Trophoblast cell (in vitro differentiated cells and primary cell): Measurements from ENCODE around the gene ZBED1.

Experiments
- DNase-seq, 2 donors: peaks; one replicate each; pipeline ENCODE4 v3.0.0-alpha.2; 2016
- H2AFZ ChIP-seq: 2 replicates; pipeline ENCODE4 v1.6.1; 2013; ENCODE audit warnings: low read length, moderate library complexity, mild to moderate bottlenecking; ENCODE audit not compliant: insufficient read depth, poor library complexity
- H2AK5ac ChIP-seq: 2 replicates; pipeline ENCODE4 v1.6.1; 2013; ENCODE audit warnings: mild to moderate bottlenecking, low read length
- H2BK120ac ChIP-seq: 2 replicates; pipeline ENCODE4 v1.6.1; 2013; ENCODE audit warnings: low read length, mild to moderate bottlenecking, moderate library complexity; ENCODE audit not compliant: insufficient read depth, poor library complexity
- H2BK12ac ChIP-seq: 2 replicates; pipeline ENCODE4 v1.6.1; 2013; ENCODE audit warnings: mild to moderate bottlenecking, low read length, moderate library complexity
- H2BK5ac ChIP-seq: 2 replicates; pipeline ENCODE4 v1.6.1; 2013; ENCODE audit warnings: low read length, low read depth, moderate library complexity, mild to moderate bottlenecking; ENCODE audit not compliant: poor library complexity
- H3K14ac ChIP-seq: 2 replicates; pipeline ENCODE4 v1.6.1; 2013; ENCODE audit warnings: mild to moderate bottlenecking, low read length
- H3K18ac ChIP-seq: 2 replicates; pipeline ENCODE4 v1.6.1; 2013; ENCODE audit warnings: mild to moderate bottlenecking, low read length
- H3K23ac ChIP-seq: 2 replicates; pipeline ENCODE4 v1.6.1; 2013; ENCODE audit warnings: low read length
- H3K27ac ChIP-seq: 2 replicates; pipeline ENCODE4 v1.5.1; 2013; ENCODE audit warnings: low read depth, mild to moderate bottlenecking, inconsistent platforms, low read length, moderate library complexity
- H3K27me3 ChIP-seq: 2 replicates; pipeline ENCODE4 v1.6.1; 2013; ENCODE audit warnings: inconsistent platforms, mild to moderate bottlenecking, low read length, moderate library complexity; ENCODE audit not compliant: insufficient read depth
- H3K36me3 ChIP-seq, 2 experiments: 1 replicate in 1 of 2; 2 replicates in 1 of 2; pipeline ENCODE4 v1.6.1; 2013; ENCODE audit warnings: low read length in 2 of 2, mild to moderate bottlenecking in 2 of 2, moderate library complexity in 1 of 2; ENCODE audit not compliant: insufficient read depth in 2 of 2, control insufficient read depth in 1 of 2
- H3K4ac ChIP-seq: 2 replicates; pipeline ENCODE4 v1.6.1; 2013; ENCODE audit warnings: low read depth, mild to moderate bottlenecking, low read length, moderate library complexity
- H3K4me1 ChIP-seq, 2 experiments: 1 replicate in 1 of 2; 2 replicates in 1 of 2; pipeline ENCODE4 v1.6.1; 2013; ENCODE audit warnings: low read length in 2 of 2, mild to moderate bottlenecking in 2 of 2, moderate library complexity in 1 of 2; ENCODE audit not compliant: insufficient read depth in 2 of 2, control insufficient read depth in 1 of 2
- H3K4me2 ChIP-seq: 2 replicates; pipeline ENCODE4 v1.6.1; 2013; ENCODE audit warnings: inconsistent platforms, mild to moderate bottlenecking, low read length, moderate library complexity
- H3K4me3 ChIP-seq: 2 replicates; pipeline ENCODE4 v1.5.1; 2013; ENCODE audit warnings: mild to moderate bottlenecking, low read depth, low read length, inconsistent platforms
- H3K79me1 ChIP-seq: one replicate; pipeline ENCODE4 v1.6.1; 2013; ENCODE audit warnings: low read length
- H3K79me2 ChIP-seq: 2 replicates; pipeline ENCODE4 v1.6.1; 2013; ENCODE audit warnings: low read length, mild to moderate bottlenecking; ENCODE audit not compliant: control insufficient read depth, insufficient read depth, poor library complexity
- H3K9ac ChIP-seq: 2 replicates; pipeline ENCODE4 v1.6.1; 2013; ENCODE audit warnings: mild to moderate bottlenecking, low read length
- H3K9me3 ChIP-seq: 2 replicates; pipeline ENCODE4 v1.6.1; 2013; ENCODE audit warnings: low read depth, mild to moderate bottlenecking, control low read depth, inconsistent platforms, low read length; ENCODE audit not compliant: insufficient read depth
- H4K12ac ChIP-seq: 2 replicates; pipeline ENCODE4 v1.6.1; 2013; ENCODE audit warnings: low read depth, mild to moderate bottlenecking, low read length, moderate library complexity
- H4K8ac ChIP-seq: 2 replicates; pipeline ENCODE4 v1.6.1; 2013; ENCODE audit warnings: low read depth, mild to moderate bottlenecking, low read length, moderate library complexity
- H4K91ac ChIP-seq: one replicate; pipeline ENCODE4 v1.6.1; 2013; ENCODE audit warnings: low read depth, mild to moderate bottlenecking, low read length, moderate library complexity
- WGBS: extraction: QIAGEN DNeasy Blood & Tissue Kit; methylation state at CpG from one replicate; pipeline ENCODE4 v1.1.7; 2013; ENCODE audit warnings: missing lambda C conversion rate; ENCODE audit not compliant: insufficient read length, insufficient coverage; ENCODE audit errors: extremely low coverage; 5-methylcytosine and 5-hydroxymethylcytosine counted together

Gene ZBED1

DNA sequence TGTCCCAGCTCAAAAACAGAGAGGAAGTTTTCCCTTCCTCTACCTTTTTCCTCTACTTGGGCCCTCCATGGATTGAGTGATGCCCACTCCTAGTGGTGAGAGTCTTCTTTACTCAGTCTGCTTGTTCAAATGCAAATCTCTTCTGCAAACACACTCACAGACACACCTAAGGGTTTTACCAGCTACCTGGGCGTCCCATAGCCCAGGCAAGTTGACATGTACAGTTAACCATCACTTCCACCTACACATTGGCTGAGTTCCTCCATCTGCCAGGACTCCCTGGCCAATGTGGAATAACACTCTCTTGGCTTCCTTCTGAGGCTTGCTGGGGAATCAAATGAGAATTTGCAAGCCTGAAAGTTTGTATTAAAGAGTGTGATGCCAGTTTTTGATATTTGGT, 45.7 kb upstream of the ZBED1 start:
- no peak for DNase-seq
- H3K79me2 ChIP-seq = no peaks in the 10 kb centered on the region
- H3K9ac ChIP-seq = no peak overlapping the region
- no peak overlapping the region for H3K27ac ChIP-seq
- H2AFZ ChIP-seq = no peak overlapping the region
- H2BK12ac ChIP-seq = no peak overlapping the region
- H4K12ac ChIP-seq = no peak overlapping the region
- no peak overlapping the region for H3K23ac ChIP-seq
- H3K4me2 ChIP-seq = no peak overlapping the region
- no peak overlapping the region for H3K4me3 ChIP-seq
- no peaks in the 10 kb centered on the region for H3K79me1 ChIP-seq
- no peak overlapping the region for H2BK120ac ChIP-seq
- H3K14ac ChIP-seq = no peak overlapping the region
- H4K91ac ChIP-seq = no peak overlapping the region
- H3K9me3 ChIP-seq = peaks cover 3% of the 10 kb centered on the region
- no peak overlapping the region for H2AK5ac ChIP-seq
- H4K8ac ChIP-seq = no peak overlapping the region
- WGBS = no CpG with 5 or more reads among the region's 1 CpG
- H3K18ac ChIP-seq = no peak overlapping the region
- no peaks in the 10 kb centered on the region for H3K36me3 ChIP-seq
- no peaks in the 10 kb centered on the region for H3K4me1 ChIP-seq
- H3K27me3 ChIP-seq = no peaks in the 10 kb centered on the region
- no peak overlapping the region for H2BK5ac ChIP-seq
- H3K4ac ChIP-seq = no peak overlapping the region

DNA sequence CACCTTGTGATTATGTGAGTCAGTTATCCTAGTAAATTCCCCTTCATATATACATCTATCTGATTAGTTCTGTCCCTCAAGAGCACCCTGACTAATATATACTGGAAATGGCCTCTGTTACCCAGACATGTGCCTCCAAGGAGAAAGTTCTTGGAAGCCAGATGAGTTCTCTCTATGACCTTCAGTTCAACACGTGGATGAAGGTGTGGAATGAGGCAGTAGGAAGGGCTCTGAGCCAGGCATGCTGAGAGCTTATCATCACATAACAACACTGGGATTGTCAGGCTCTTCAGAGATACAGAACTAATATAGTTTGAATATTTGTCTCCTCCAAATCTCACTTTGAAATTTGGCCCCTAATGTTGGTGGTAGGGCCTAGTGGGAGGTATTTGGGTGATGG, 44.4 kb upstream of the ZBED1 start:
- Histone ChIP-seq H4K12ac (no peak overlapping the region), H3K27ac (no peak overlapping the region), H2AK5ac (no peak overlapping the region), H3K18ac (no peak overlapping the region), H3K27me3 (no peaks in the 10 kb centered on the region), H3K14ac (no peak overlapping the region), H2BK12ac (no peak overlapping the region), H4K91ac (no peak overlapping the region), H3K4me3 (no peak overlapping the region), H2AFZ (no peak overlapping the region), H4K8ac (no peak overlapping the region), H3K79me2 (no peaks in the 10 kb centered on the region), H3K36me3 (no peaks in the 10 kb centered on the region), H2BK120ac (no peak overlapping the region), H2BK5ac (no peak overlapping the region), H3K23ac (no peak overlapping the region), H3K9ac (no peak overlapping the region), H3K4me1 (no peaks in the 10 kb centered on the region), H3K4ac (no peak overlapping the region), H3K9me3 (peaks cover 3% of the 10 kb centered on the region), H3K4me2 (no peak overlapping the region), H3K79me1 (no peaks in the 10 kb centered on the region)
- no peak for DNase-seq
- WGBS = no CpG with 5 or more reads among the region's 1 CpG

DNA sequence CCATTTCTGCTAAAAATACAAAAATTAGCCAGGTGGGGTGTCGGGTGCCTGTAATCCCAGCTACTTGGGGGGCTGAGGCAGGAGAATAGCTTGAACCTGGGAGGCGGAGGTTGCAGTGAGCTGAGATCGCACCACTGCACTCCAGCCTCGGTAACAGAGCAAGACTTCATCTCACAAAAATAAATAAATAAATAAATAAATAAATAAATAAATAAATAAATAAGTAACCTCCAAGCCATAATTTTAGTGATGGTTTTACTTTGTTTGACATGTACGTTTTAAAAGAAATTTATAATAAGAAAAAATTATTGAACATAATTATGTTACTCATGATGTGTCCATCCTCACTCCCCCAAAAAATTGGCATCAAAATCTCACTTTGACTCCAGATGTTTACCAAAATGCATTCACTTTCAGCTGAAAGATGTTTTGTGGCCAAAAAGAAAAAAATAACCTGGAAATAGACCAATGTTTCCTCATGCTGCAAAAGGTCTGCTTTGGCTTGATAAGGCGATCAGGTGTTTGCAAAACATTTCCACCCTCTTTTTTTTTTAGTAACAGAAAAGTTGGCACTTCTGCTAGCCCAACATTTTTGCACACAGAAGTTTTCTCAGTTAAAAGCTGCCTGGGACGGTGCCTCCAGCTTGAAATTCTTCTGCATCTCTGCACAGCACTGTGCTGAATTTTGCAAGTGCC, 42.2 kb upstream of the ZBED1 start:
- DNase-seq = no peak
- H3K79me1 ChIP-seq = no peaks in the 10 kb centered on the region
- H3K27ac ChIP-seq = no peak overlapping the region
- H4K91ac ChIP-seq = no peak overlapping the region
- no peak overlapping the region for H3K14ac ChIP-seq
- no peak overlapping the region for H3K23ac ChIP-seq
- no peak overlapping the region for H2AK5ac ChIP-seq
- no peak overlapping the region for H2AFZ ChIP-seq
- no peak overlapping the region for H3K18ac ChIP-seq
- H3K4me3 ChIP-seq = no peak overlapping the region
- H2BK120ac ChIP-seq = no peak overlapping the region
- no peak overlapping the region for H3K9ac ChIP-seq
- no peak overlapping the region for H2BK5ac ChIP-seq
- no peaks in the 10 kb centered on the region for H3K79me2 ChIP-seq
- H4K8ac ChIP-seq = no peak overlapping the region
- H3K4ac ChIP-seq = no peak overlapping the region
- no CpG with 5 or more reads among the region's 7 CpGs for WGBS
- no peak overlapping the region for H2BK12ac ChIP-seq
- H3K4me2 ChIP-seq = no peak overlapping the region
- H3K9me3 ChIP-seq = peaks cover 3% of the 10 kb centered on the region
- no peaks in the 10 kb centered on the region for H3K36me3 ChIP-seq
- H4K12ac ChIP-seq = no peak overlapping the region
- no peaks in the 10 kb centered on the region for H3K4me1 ChIP-seq
- H3K27me3 ChIP-seq = no peaks in the 10 kb centered on the region

DNA sequence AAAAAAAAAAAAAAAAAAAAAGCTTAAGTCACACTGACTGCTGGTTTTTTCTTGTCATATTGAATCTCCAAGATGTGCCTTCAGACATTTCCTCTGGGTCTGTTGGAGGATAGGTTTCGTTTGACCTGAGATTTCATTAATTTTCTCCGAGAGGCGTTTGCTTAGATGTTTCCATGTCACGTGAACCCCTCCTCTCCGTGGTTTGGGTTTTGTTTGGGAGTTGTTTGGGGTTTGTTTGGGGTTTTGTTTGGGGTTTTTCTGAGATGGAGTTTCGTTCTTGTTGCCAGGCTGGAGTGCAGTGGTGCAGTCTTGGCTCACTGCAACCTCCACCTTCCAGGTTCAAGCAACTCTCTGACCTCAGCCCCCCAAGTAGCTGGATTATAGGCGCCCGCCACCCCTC, 40.8 kb upstream of the ZBED1 start:
- no peak overlapping the region for H4K12ac ChIP-seq
- H3K9me3 ChIP-seq = peaks cover 3% of the 10 kb centered on the region
- no peak overlapping the region for H3K9ac ChIP-seq
- H3K79me1 ChIP-seq = no peaks in the 10 kb centered on the region
- H3K14ac ChIP-seq = no peak overlapping the region
- H3K4me3 ChIP-seq = no peak overlapping the region
- DNase-seq = no peak
- no peak overlapping the region for H4K91ac ChIP-seq
- H3K36me3 ChIP-seq = no peaks in the 10 kb centered on the region
- H3K4ac ChIP-seq = no peak overlapping the region
- H4K8ac ChIP-seq = no peak overlapping the region
- H2AFZ ChIP-seq = no peak overlapping the region
- no peak overlapping the region for H2BK5ac ChIP-seq
- H2AK5ac ChIP-seq = no peak overlapping the region
- H3K79me2 ChIP-seq = no peaks in the 10 kb centered on the region
- no peak overlapping the region for H3K18ac ChIP-seq
- no peak overlapping the region for H2BK120ac ChIP-seq
- H3K27ac ChIP-seq = no peak overlapping the region
- WGBS = 100% methylated on average over 1 of the region's 8 CpGs
- no peak overlapping the region for H3K4me2 ChIP-seq
- H3K4me1 ChIP-seq = no peaks in the 10 kb centered on the region
- no peak overlapping the region for H2BK12ac ChIP-seq
- H3K23ac ChIP-seq = no peak overlapping the region
- no peaks in the 10 kb centered on the region for H3K27me3 ChIP-seq
